OCI-LY3 (cell line): ENCODE results near the gene KLF11.

Experiments used
- CTCF ChIP-seq: fragments of 200-600, 300-600 bp; sonication (generic); IDR thresholded peaks from 2 replicates; pipeline ENCODE4 v1.5.1; 2014; ENCODE audit warnings: antibody characterized with exemption, low read length, low read depth
- EZH2phosphoT487 ChIP-seq: fragments of 200-600 bp; shearing (Covaris generic); IDR thresholded peaks from 2 replicates; pipeline ENCODE4 v1.6.1; 2018; ENCODE audit warnings: antibody characterized with exemption, mixed run types, low read depth

- TF ChIP-seq CTCF (no peak), EZH2phosphoT487 (no peak)
Measured at GRCh38 chr2:10002681-10003080, 40.7 kb upstream of the KLF11 start.
